Subcutaneous preadipocyte (primary cell): ENCODE measurements around the gene DNAJC5G. TPM values are rescaled to one million over a fixed set of nuclear protein-coding genes. Genes with fewer than 3 reads are reported as not detected.

ENCODE experiments used
- total RNA-seq: library from RNA; depleted of rRNA; stranded (reverse); fragments of >200 nt; gene quantifications from 2 replicates; pipeline ENCODE4 v1.2.3, GENCODE V29; 2012

DNAJC5G gene
- total RNA-seq, result not detected in 2 replicates

GRCh38 chr2:27275211-27276150, at the start of gene DNAJC5G:
Gene DNAJC5G (plus strand): TSS chr2:27275433. CDS start chr2:27276729, 1,296 bp downstream.

GRCh38 chr2:27262379-27263286, 12.6 kb upstream of the DNAJC5G start, which contains the start of gene SLC30A3:
Gene SLC30A3 (minus strand): TSS chr2:27263047. CDS start chr2:27262906, 141 bp downstream.

GRCh38 chr2:27281855-27282559, 6.8 kb downstream of the DNAJC5G start, which contains the start of gene TRIM54:
Gene TRIM54 (plus strand): TSS chr2:27282429. CDS start chr2:27282732, 303 bp downstream.

GRCh38 chr2:27308359-27308881, 33.2 kb downstream of the DNAJC5G start, which contains the start of gene UCN:
Gene UCN (minus strand): TSS chr2:27308445. CDS start chr2:27307895, 550 bp downstream.

GRCh38 chr2:27322766-27323595, 47.7 kb downstream of the DNAJC5G start, which contains the start of gene MPV17:
Gene MPV17 (minus strand): TSS chr2:27323097. CDS start chr2:27322517, 580 bp downstream.

Other genes with a start within 250 kb of the DNAJC5G start
- gene TMEM214, start 242.5 kb upstream of the DNAJC5G start, total RNA-seq, result 53.6 and 71.9 TPM in 2 replicates
- 16.5 and 22.3 TPM in 2 replicates for gene AGBL5, start 223.8 kb upstream of the DNAJC5G start, total RNA-seq
- 193 and 258 TPM in 2 replicates for gene OST4, start 203.8 kb upstream of the DNAJC5G start, total RNA-seq
- gene EMILIN1, start 196.8 kb upstream of the DNAJC5G start, total RNA-seq, result 36.7 and 51.6 TPM in 2 replicates
- 1.4 and 1.5 TPM in 2 replicates for gene KHK, start 188.7 kb upstream of the DNAJC5G start, total RNA-seq
- 7.2 and 14.3 TPM in 2 replicates for gene CGREF1, start 156.3 kb upstream of the DNAJC5G start, total RNA-seq
- under 0.01 TPM in 1 of 2 replicates, not detected in the other for gene ABHD1, start 151.6 kb upstream of the DNAJC5G start, total RNA-seq
- gene PREB, start 140.8 kb upstream of the DNAJC5G start, total RNA-seq, result 37.8 and 48.1 TPM in 2 replicates
- not detected in 2 replicates for gene PRR30, start 136.0 kb upstream of the DNAJC5G start, total RNA-seq
- gene TCF23, start 126.4 kb upstream of the DNAJC5G start, total RNA-seq, result not detected in 2 replicates
- gene ATRAID, start 63.4 kb upstream of the DNAJC5G start, total RNA-seq, result 113 and 144 TPM in 2 replicates
- 43.6 and 48.1 TPM in 2 replicates for gene SLC5A6, start 63.2 kb upstream of the DNAJC5G start, total RNA-seq
- gene CAD, start 58.1 kb upstream of the DNAJC5G start, total RNA-seq, result 40.1 and 62.4 TPM in 2 replicates
- not detected in 2 replicates for gene SLC30A3, start 12.4 kb upstream of the DNAJC5G start, total RNA-seq
- not detected in 2 replicates for gene TRIM54, start 7.0 kb downstream of the DNAJC5G start, total RNA-seq
- 0.59 and 0.73 TPM in 2 replicates for gene UCN, start 33.0 kb downstream of the DNAJC5G start, total RNA-seq
- 88.8 and 100 TPM in 2 replicates for gene MPV17, start 47.7 kb downstream of the DNAJC5G start, total RNA-seq
- gene GTF3C2, start 81.3 kb downstream of the DNAJC5G start, total RNA-seq, result 40.4 and 54.9 TPM in 2 replicates
- gene EIF2B4, start 94.9 kb downstream of the DNAJC5G start, total RNA-seq, result 26.2 and 28.3 TPM in 2 replicates
- gene SNX17, start 95.2 kb downstream of the DNAJC5G start, total RNA-seq, result 134 and 139 TPM in 2 replicates
- gene ZNF513, start 105.3 kb downstream of the DNAJC5G start, total RNA-seq, result 5.7 and 6.6 TPM in 2 replicates
- gene PPM1G, start 134.2 kb downstream of the DNAJC5G start, total RNA-seq, result 73.5 and 102 TPM in 2 replicates
- 89.7 and 101 TPM in 2 replicates for gene NRBP1, start 153.2 kb downstream of the DNAJC5G start, total RNA-seq
- gene KRTCAP3, start 166.9 kb downstream of the DNAJC5G start, total RNA-seq, result 0.39 TPM in 1 of 2 replicates, not detected in the other
- gene IFT172, start 214.3 kb downstream of the DNAJC5G start, total RNA-seq, result 26.6 and 27.6 TPM in 2 replicates
- 8.4 and 11.0 TPM in 2 replicates for gene FNDC4, start 219.8 kb downstream of the DNAJC5G start, total RNA-seq
- gene GCKR, start 221.4 kb downstream of the DNAJC5G start, total RNA-seq, result 0.73 TPM in 1 of 2 replicates, not detected in the other